ENCODE results near the gene AFF4. TPM values are rescaled to one million over a fixed set of nuclear protein-coding genes. Genes with fewer than 3 reads are reported as not detected.
"Not testable (repeated sequence)": the region's sequence is repeated elsewhere in the genome, so short reads cannot be mapped to it uniquely, and the experiment has no call there.

Gene AFF4
- total and polyA plus RNA-seq, 12 donors, result 7.0 to 63.8 (median 52.5) TPM

DNA sequence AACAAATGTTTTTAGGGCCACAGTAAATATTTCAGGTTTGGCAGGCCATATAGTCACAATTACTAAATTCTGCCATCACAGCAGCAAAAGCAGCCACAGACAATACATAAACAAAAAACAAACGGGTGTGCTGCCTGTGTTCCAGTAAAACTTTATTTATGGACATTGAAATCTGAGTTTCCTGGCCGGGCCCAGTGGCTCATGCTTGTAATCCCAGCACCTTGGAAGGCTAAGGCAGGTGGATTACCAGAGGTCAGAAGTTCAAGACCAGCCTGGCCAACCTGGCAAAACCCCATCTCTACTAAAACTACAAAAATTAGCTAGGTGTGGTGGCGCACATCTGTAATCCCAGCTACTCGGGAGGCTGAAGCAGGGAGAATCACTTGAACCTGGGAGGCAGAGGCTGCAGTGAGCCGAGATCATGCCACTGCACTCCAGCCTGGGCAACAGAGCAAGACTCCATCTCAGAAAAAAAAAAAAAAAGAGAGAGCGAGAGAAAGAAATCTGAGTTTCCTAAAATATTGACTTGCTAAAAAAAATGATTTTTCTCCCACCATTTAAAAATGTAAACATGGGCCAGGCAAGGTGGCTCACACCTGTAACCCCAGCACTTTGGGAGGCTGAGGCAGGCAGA, 7.2 kb downstream of the AFF4 start:
- H3K4me3 ChIP-seq; DNase-seq; H3K27me3 ChIP-seq; ATAC-seq; H3K9me3 ChIP-seq; H3K27ac ChIP-seq; intact Hi-C loops (cut with DNase I): not testable (repeated sequence)
- peaks cover 0 to 23% (median 0%) of the 10 kb centered on the region in 9 donors for H3K36me3 ChIP-seq
- 92 to 94% methylated on average over 6 of the region's 6 CpGs for WGBS, 2 donors
- H3K4me1 ChIP-seq, result peaks cover 2 to 70% (median 49%) of the 10 kb centered on the region in 9 donors

DNA sequence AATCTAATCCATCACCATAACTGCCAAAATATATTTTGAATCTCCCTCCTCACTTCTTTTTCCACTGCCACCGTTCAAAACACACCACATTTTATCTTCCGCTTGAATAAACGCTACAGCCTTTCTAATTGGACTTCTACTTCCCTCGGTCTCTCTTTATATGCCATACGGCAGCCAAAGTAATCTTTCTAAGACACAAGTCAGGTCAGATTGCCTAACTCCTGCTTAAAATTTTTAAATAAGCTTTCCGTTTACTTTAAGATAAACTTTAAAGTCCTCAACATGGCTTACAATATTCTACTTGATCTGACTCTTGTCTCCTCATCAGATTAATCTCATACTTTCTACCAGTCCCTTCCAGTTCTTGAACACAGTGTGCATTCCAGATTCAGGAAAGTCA, 9.7 kb downstream of the AFF4 start:
- Histone ChIP-seq H3K4me3 (no peak overlapping the region), H3K4me1 (peaks cover 0 to 49% (median 29%) of the 10 kb centered on the region in 9 donors), H3K27me3 (no peaks in the 10 kb centered on the region), H3K36me3 (peaks cover 0 to 23% (median 0%) of the 10 kb centered on the region in 9 donors), H3K27ac (peak overlapping the region in 1 of 10 donors; percentile 54), H3K9me3 (peaks cover 0 to 6% (median 0%) of the 10 kb centered on the region in 11 donors)
- intact Hi-C loops (cut with DNase I), result no loop called here
- ATAC-seq, result no peak
- WGBS, 2 donors, result 78 to 80% methylated on average over 6 of the region's 6 CpGs
- no peak for DNase-seq
- TF ChIP-seq, protein P1, sequence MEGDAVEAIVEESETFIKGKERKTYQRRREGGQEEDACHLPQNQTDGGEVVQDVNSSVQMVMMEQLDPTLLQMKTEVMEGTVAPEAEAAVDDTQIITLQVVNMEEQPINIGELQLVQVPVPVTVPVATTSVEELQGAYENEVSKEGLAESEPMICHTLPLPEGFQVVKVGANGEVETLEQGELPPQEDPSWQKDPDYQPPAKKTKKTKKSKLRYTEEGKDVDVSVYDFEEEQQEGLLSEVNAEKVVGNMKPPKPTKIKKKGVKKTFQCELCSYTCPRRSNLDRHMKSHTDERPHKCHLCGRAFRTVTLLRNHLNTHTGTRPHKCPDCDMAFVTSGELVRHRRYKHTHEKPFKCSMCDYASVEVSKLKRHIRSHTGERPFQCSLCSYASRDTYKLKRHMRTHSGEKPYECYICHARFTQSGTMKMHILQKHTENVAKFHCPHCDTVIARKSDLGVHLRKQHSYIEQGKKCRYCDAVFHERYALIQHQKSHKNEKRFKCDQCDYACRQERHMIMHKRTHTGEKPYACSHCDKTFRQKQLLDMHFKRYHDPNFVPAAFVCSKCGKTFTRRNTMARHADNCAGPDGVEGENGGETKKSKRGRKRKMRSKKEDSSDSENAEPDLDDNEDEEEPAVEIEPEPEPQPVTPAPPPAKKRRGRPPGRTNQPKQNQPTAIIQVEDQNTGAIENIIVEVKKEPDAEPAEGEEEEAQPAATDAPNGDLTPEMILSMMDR (IDR thresholded peaks at IDR 0.05), result no peak

DNA sequence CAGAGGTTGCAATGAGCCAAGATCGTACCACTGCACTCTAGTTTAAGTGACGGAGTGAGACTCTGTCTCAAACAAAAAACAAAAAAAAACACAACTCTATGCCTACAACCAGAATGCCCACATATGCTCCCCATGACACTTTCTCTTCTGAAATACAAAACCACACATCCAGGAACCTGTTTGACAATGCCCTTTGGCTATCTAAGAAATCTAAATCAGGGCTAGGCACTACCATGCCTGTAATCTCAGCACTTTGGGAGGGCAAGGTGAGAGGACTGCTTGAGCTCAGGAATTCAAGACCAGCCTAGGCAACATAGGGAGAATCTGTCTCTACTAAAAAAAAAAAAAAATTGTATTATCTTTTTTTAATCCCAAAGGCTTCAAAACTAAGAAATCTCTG, 10.6 kb downstream of the AFF4 start:
- Histone ChIP-seq H3K36me3 (peaks cover 0 to 23% (median 0%) of the 10 kb centered on the region in 9 donors), H3K9me3 (peaks cover 0 to 6% (median 0%) of the 10 kb centered on the region in 11 donors), H3K4me3 (no peak overlapping the region), H3K4me1 (peaks cover 0 to 52% (median 29%) of the 10 kb centered on the region in 9 donors), H3K27ac (peak overlapping the region in 1 of 10 donors; percentile 54), H3K27me3 (no peaks in the 10 kb centered on the region)
- TF ChIP-seq, protein P1 (IDR thresholded peaks at IDR 0.05), result no peak
- ATAC-seq (no peak), DNase-seq (no peak)
- WGBS, 2 donors, result 46 to 77% methylated on average over 2 of the region's 2 CpGs
- intact Hi-C loops (cut with DNase I), result no loop called here

DNA sequence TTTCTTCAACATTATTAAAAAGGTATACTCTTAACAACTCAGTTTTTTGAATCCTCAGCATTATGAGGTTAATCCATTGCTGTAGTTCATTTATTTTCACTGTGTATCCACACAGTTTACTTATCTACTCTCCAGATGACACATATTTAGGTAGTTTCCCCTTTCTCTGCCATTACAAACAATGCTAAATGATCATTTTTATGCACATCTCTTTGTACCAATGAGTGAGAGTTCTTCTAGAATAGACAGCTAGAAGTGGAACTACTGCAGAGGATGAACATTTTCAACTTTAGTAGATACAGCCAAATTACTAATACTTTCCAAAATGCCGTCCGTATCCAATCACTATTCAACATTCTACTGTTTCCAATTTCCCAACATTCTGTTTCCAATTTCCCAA, 11.5 kb downstream of the AFF4 start:
- no peak overlapping the region for H3K4me3 ChIP-seq
- H3K9me3 ChIP-seq, result peaks cover 0 to 6% (median 0%) of the 10 kb centered on the region in 11 donors
- DNase-seq (no peak), ATAC-seq (no peak)
- WGBS, 2 donors, result 87 to 88% methylated on average over 2 of the region's 2 CpGs
- intact Hi-C loops (cut with DNase I), result no loop called here
- TF ChIP-seq, protein P1 (IDR thresholded peaks at IDR 0.05), result no peak
- H3K27ac ChIP-seq, result peak overlapping the region in 1 of 10 donors; percentile 54
- peaks cover 0 to 23% (median 0%) of the 10 kb centered on the region in 9 donors for H3K36me3 ChIP-seq
- H3K27me3 ChIP-seq, result no peaks in the 10 kb centered on the region
- peaks cover 0 to 62% (median 29%) of the 10 kb centered on the region in 9 donors for H3K4me1 ChIP-seq

DNA sequence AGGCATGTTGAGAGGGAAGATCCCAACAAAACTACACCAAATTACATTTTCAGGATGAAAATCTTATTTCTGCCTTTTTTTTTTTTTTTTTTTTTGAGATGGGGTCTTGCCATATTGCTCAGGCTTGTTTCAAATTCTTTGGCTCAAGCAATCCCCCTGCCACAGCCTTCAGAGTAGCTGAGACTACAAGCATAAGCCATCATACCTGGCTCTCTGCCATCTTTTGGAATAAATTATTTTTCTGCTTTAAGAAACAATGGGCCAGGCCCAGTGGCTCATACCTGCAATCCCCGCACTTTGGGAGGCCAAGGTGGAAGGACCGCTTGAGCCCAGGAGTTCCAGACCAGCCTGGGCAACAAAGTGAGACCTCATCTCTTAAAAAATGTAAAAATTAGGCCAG, 14.3 kb downstream of the AFF4 start:
- TF ChIP-seq, protein P1 (IDR thresholded peaks at IDR 0.05), result no peak
- H3K4me1 ChIP-seq, result peaks cover 0 to 58% (median 28%) of the 10 kb centered on the region in 9 donors
- H3K27me3 ChIP-seq, result no peaks in the 10 kb centered on the region
- WGBS, 2 donors, result 96 to 99% methylated on average over 2 of the region's 2 CpGs
- H3K4me3 ChIP-seq, result no peak overlapping the region
- H3K27ac ChIP-seq, result no peak overlapping the region
- no peak for DNase-seq
- no peak for ATAC-seq
- intact Hi-C loops (cut with DNase I), result no loop called here
- H3K9me3 ChIP-seq, result no peaks in the 10 kb centered on the region
- H3K36me3 ChIP-seq, result peaks cover 0 to 13% (median 0%) of the 10 kb centered on the region in 9 donors
